GM12874 (cell line): ENCODE data around the gene RPUSD1.

ENCODE experiments used
- CTCF ChIP-seq: IDR thresholded peaks from 2 replicates; pipeline ENCODE4 v1.5.1; 2011; ENCODE audit warnings: low read depth, mild to moderate bottlenecking, control low read depth, low read length, moderate library complexity; ENCODE audit not compliant: insufficient read depth

The RPUSD1 gene

GRCh38 chr16:782766-783403 is 5.3 kb downstream of the RPUSD1 start:
- TF ChIP-seq CTCF, result no peak

GRCh38 chr16:782258-782657 is 5.9 kb downstream of the RPUSD1 start:
- no peak for TF ChIP-seq CTCF

- no peak for TF ChIP-seq CTCF
These were observed 6.7 kb downstream of the RPUSD1 start for GRCh38 chr16:781346-782010.

GRCh38 chr16:780296-780695 is 7.9 kb downstream of the RPUSD1 start:
- no peak for TF ChIP-seq CTCF

GRCh38 chr16:779561-779960 is 8.6 kb downstream of the RPUSD1 start:
- TF ChIP-seq CTCF, result no peak

GRCh38 chr16:778909-779527 is 9.2 kb downstream of the RPUSD1 start:
- TF ChIP-seq CTCF, result no peak

GRCh38 chr16:778447-778846 is 9.7 kb downstream of the RPUSD1 start:
- no peak for TF ChIP-seq CTCF
